DMS 273 (cell line): ENCODE measurements around the gene RAD51B.
A peak's percentile ranks its signal among the peaks of the same experiment; 100 is the strongest.
"Not testable (repeated sequence)": the region's sequence is repeated elsewhere in the genome, so short reads cannot be mapped to it uniquely, and the experiment has no call there.

ENCODE experiments used
- DNase-seq: peaks from one replicate; lab custom pipeline; 2025; ENCODE audit not compliant: unreplicated experiment; lab: John Stamatoyannopoulos, UW

The RAD51B gene

DNA sequence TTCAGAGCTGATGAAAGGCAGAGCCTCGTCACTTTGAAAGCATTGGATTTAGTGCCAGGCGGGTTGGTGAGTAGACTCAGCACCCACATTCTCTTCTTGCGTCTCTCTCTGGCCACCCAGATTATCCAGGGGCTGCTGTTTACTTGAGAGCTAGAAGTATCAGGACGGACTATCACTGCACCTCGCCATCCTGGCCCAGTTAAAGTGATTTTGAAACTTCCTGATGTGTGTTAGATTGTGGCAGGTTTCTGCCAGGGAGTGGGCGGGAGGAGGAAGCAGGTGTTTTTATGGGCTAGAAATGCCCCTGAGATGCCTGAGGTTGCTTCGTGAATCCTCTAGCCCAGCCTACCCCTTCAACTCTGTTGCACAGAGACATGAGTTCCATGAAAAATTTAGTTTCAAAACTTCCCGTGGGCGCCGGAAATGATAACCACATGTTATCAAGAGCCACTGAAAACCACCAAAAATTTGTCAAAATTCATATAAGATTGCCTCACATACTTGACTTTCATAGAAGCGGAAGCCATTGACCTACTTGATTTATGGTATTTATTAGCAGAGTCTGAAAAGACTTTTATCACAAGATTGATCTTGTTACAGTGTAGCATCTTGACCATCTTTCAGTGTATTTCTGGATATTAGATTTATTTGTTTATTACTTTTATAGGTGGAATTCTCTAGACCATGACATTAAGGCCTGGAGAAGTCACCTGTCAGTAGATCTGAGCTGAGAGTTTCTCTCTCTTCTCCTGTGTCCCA, 466.0 kb downstream of the RAD51B start:
- DNase-seq: no peak

DNA sequence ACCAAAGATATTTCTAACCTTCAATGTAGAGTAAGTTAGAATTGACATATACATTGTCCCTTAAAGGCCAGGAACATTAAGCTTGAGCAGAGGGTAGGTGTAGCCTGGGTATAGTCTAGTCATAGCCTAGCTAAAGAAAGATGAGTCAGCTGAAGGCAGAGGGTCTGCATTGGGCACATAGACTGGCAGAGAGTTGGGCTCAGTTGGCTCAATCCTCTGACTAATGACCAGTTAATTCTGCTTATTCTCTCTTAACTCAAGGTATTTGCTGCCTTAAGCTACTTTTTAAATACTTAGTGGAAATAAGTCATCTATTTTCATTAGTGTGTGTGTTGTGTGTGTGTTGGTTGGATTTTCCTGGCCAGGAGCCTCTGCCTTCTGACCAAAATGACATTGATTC, 467.1 kb downstream of the RAD51B start:
- no peak for DNase-seq

DNA sequence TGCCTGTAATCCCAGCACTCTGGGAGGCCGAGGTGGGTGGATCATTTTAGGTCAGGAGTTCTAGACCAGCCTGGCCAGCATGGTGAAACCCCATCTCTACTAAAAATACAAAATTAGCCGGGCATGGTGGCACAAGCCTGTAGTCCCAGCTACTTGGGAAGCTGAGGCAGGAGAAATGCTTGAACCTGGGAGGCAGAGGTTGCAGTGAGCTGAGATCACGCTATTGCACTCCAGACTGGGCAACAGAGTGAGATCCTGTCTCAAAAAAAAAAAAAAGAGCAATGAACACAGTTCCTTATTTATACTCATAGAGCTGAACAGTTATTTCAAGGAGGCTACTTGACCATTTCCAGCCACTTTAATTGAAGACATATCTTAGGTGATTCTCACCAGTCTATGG, 469.9 kb downstream of the RAD51B start:
- not testable (repeated sequence) for DNase-seq

DNA sequence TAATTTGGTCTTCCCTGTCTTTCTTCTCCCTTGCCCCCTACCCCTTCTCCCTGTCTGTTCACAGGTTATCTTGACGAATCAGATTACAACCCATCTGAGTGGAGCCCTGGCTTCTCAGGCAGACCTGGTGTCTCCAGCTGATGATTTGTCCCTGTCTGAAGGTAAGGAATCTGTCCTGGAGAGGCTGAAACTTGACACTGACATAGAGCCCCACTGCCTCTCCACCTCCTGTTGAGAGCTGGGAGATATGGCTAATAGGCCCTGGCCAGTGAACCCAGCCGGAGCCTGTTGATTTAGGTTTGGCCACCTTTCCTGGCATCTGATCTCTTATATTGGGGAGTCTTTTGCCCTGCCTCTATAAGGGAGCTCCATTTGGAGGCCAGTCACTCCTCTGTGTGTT, 472.2 kb downstream of the RAD51B start:
- DNase-seq: peak; percentile 48

DNA sequence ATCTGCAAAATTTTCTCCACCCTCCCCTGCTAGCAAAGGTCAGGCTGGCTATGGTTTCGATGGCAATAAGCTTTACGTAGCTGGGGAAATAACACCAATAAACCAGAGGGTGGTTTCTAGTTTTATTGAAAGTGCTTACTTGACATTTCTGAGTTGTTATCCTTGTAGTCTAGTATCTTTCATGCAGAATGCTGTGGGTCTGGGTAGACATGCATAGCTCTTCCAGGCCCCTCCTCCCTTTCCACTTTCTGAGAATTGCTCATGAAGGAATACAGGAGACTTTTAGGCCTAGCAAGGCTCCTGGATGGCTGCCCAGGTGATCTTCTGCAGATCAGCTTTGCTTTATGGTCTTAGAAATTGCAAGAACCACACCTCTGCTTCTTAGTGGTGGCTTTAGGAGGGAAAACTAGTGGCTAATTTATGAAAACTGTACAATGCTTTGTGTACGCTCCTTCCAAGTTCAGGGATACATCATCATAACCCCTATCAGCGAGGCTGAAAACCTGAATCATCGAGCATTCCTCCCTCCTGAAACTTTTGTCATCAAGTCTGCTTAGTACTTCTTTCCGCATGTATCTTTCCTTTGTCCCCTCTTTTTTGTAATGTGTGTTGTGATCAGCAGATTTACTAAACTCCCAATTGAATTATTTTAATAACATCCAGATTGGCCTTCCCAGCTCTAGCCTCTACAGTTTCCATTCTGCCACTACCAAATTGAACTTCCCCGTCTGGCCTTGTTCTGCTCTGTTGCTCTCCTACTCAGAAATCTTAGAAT, 473.0 kb downstream of the RAD51B start:
- no peak for DNase-seq

DNA sequence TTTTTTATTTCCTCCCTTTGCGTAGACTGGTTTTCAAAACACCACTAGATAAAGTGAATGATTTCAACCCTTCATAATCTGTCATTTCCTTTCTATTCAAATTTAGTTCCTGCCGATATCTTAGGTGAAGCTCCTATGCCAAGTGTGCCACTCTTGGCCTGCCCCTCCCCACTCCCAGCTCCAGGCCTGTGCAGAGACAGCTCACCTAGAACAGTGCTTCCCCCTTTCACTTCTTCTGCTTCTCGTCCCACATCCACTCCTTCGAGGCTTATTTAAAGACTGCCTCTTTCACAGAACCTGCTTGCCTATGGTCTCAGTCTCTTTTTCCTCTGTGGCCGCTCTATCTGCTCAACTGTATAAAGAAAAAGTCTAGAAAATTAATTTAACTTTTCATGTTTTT, 473.8 kb downstream of the RAD51B start:
- DNase-seq: no peak

DNA sequence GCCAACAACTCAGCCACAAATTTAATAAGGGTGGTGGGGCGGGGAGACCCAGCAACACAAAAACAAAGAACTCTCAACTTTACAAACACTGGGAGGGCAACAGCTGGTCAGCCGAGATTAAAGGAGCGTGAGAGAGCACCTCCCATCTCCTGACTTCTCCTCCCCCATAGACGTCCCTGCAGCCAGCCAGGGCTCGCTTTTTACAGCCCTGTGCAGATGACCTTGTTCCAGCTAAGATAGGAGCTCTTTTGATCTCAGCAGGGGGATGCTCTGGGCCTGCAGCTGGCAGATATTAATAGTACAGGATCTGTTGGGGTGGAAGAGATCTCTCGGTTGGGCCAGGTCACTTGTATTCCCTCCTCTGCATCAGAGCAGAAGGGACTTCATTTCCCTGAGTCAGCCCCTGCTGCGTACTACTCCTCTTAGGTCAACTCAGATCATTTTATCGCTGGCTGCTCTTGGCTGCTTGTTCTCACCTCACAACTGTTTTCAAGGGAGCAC, 475.8 kb downstream of the RAD51B start:
- DNase-seq: peak; percentile 46

DNA sequence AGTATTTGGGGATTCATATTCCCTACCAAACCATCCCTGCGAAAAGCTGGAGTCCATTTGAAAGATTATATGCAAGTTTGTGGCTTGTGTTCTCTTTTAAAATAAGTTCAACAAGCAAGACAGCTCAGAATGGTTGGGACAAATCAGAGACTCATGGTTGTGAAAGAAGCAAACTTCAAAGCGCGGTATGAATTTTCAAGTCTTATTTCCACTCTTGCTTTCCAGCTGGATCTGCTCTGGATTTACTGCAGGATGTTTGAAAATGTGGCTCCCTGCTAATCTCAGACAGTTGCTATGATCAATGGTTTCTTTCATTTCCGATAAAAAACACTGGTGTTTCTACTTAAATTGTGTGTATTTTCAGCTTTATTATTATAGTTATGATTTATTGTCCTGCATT, 477.5 kb downstream of the RAD51B start:
- DNase-seq: no peak

DNA sequence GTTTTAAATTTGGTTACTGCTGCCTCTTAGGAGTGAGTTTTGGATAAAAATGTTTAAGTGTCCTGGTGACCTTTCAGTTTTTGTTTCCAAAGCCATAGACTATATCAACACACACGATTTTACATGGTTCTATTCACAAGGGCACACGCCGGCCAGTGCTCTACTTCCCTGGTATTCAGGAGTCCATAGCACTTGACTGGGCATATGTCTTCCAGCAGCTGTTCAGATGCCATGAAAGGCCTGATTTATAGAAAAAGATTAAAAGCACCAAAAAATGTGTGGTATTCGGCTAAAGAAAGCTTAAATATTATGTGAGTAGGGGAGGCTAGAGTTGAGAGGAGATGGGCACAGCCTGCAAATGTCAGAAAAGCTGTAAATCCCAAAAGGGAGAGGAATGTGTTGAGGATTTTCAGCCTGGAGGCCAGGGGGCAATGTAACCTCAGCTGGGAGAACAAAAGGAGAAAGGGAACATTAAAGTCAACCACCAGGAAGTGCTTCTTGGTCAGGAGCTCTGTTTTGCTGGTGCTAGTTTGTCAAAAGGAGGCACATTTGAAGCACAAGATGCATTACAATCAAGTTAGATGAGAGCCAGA, 478.4 kb downstream of the RAD51B start:
- DNase-seq: no peak

DNA sequence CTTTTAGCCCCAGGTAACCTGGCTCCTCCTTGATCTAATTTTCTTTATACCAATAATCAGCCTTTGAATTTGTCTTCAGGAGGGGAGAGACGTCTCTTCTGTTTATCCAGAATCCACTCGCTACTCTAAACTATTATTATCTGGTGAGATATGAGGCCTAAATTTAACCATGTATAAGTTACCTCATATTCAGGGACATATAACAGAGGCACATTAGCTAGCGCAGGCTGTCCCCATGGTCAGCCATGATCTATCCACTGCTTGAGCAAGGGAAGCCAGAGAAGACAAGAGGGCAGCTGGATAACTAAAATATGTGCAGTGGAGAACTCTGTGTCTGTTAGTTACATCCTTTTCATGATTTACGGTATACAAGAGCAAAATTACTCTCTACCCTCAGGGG, 481.0 kb downstream of the RAD51B start:
- no peak for DNase-seq

DNA sequence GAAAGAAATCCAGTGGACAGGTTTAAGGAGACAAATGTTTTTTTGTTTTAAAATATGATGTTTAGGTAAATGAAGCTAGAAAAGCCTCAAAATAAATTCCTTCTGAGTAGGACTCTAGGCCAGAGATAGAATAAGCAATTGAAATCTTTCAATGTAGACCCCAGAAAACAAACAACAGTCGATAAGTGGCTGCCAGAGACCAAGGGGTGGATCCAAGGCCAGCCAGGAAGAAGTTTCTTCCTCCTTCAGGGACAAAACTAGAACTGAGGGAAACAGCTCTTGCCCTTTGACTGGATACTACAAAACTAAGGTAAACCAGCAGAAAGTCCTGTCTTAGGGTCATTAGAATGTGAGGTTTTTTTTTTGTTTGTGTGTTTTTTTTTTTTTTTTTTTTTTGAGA, 481.6 kb downstream of the RAD51B start:
- no peak for DNase-seq

DNA sequence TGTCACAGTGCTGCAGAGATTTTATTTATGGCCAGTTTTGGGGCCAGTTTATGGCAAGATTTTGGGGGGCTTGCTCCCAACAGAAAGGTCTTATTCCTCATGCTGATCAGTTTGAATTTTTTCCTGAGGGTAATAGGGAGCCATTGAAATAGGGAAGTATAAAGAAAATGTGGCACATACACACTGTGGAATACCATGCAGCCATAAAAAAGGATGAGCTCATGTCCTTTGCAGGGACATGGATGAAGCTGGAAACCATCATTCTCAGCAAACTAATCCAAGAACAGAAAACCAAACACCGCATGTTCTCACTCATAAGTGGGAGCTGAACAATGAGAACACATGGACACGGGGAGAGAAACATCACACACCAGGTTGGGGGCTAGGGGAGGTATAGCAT, 483.4 kb downstream of the RAD51B start:
- not testable (repeated sequence) for DNase-seq

DNA sequence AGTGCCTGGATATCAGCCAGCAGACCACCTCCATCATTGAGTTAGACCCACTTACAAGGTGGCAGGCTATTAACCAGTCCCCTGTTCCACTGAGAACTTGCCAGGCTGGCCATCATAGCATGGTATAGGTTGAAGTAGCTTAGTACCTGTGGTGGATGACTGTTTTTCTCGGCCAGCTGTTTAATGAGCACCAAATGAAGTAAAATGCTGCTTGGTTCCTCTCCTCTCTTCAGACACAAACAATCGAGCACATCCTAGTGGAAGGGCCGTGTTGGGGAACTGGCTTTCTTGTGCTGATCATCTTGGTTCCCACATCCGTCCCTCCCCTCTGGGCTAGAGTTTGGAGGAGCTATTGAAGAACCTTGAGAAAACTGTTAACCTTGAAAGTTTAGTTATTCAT, 486.2 kb downstream of the RAD51B start:
- DNase-seq: no peak

DNA sequence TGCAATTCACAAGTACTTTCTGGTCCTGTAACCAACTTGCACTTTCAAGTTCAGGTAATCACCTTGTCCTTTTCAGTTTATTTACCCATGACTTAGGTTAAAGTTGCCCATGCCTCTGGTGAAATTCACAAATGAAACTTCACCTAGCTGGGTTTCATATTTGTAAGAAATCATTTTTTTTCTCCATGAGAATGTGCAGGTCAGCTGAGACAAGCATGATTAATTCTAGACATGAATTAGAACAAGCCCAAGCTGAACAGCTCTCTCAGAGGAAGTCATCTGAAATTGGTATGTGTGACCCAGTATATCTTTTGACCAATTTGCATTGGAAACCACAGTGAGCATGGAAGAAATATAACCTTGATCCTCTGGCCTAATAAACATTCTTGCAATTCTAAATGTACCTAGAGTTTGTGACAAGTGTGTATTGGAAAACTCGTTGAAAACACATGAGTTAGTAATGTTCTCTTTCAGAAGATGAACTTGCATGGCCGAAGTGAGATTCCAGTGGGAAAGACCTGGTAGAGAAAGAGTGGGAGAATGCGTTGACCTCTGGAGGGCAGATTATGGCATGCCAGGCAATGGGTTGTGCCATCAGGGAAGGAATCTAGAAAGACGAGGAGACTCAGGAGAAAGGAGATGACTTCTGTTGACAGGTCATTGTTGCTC, 486.8 kb downstream of the RAD51B start:
- DNase-seq: no peak

DNA sequence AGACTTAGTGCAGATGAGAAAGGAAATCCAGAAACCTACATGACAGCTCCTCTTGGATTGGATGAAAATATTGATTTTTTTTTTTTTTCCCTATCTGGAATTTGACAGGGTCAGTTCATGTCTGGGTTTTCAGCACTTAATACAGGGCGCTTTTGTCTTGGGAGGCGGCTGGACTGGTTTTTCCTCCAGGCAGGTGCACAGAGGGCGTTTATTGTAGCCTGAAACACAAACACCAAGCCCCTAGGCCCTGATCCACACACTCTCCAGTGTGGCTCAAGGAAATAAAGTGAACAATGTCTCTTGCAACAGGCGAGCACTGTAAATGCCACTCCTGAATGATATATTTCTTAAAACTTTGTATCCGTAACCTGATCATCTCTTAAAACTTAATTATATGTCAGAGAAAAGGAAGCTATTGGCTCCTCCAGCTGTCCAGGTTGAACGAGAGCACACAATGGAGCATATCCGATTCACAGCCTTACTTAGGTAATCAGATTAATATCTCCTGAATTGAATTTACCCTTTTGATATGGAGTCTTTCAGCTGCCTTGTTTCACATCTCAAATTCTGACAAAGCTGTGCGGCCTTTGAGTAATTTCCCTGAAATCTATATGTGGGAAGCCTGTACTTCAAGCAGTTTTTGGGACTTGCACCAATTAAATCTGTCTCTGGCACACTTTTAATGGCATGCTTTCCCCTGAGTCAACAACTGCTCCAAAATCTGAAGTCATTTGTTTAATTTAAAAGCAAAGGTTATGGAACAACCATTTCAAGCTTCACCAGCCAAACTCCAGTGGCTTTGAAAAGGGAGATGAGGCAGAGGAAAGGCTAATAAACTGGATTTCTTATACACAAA, 487.6 kb downstream of the RAD51B start:
- peak; percentile 21 for DNase-seq

DNA sequence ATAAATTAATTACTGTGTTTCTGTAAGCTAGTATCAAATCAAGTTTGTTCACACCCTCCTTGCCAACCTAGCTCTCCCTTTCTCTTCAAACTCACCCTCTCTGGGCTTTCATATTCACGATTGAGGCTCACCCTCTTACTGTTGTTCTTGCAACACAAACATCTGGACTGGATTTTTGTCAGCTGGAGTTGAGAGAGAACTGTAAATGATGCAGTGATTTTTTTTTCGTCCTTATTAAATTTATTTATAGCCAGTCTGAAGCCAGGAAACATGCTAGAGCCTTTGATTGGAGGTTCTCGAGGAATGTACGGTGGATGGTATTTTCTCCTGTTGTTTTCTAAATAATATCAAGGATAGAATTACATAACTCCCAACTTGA, 488.2 kb downstream of the RAD51B start:
- no peak for DNase-seq

DNA sequence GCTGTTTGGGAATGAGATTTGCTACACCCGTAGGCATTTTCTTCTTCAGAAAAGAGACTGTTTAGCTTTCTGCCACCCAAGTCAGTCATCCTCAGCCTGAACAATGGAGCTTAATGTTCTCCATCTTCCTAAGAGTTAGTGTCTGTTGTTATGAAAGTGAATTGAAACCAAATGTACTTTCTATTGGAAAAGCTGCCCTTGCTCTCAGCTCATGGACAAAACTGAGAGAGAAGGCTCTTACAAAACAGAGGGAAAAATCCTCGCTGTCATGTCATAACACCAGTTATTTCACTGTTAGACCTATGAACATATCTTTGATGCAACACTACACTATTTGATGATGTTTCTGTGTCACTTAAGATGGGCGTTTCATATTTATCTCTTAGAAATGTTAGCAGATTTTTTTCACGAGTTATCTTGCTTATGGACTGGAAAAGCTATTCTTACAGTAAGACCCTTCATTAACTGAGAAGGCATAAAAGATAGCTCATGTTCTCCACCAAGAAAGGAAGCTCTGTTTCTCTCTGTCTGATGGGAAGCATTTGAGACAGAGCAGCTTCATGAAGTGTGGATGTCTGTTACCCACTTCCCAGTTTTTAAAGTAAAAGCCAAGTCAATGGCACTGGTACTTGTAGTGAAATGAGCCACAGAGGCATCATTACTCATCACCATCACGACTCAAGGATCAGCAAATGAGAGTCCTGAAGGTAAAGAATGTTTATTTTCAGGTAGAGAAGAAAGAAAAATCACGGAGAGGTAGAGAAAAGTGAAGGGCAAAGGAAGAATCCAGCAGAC, 489.3 kb downstream of the RAD51B start:
- no peak for DNase-seq

DNA sequence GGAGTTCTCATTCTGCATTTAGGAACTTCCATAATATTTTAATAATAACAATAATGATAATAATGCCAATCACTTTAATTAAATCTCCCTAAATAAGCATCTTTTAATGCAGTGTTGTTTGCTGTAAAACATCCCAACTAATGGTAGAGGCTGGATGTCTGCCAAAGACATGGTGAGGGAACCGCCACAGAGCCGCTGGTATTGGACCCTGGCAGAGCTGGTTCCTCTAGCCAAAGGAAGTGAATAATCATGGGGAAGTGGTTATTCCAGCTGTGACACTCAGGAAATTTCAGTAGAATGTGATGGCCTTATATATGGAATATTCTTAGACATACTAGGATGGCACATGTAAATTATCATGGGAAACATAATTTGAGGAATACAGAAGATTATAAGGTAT, 490.0 kb downstream of the RAD51B start:
- DNase-seq: no peak

DNA sequence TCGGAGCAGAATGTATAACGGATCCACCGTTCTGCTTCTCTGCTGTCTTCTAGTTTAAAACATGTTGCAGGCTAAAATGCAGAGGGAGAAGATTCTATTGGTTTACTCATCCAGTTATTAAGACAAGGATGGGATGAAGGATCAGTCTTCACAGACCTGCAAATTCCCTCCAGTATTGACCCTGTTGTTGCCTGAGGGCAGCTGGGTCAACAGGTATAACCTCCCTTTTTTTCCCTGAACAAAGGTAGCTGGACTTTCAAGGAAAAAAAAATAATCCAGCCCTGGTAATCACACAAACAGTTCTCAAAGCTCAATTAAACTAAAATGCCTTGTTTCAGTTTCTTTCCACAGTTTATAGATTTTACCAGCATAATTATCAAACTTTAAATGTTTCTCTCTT, 492.7 kb downstream of the RAD51B start:
- no peak for DNase-seq
